Activated T-cell treated with anti-CD3 and anti-CD28 coated beads for 24 hours (primary cell): ENCODE results near the gene HBZ.
"Not testable (repeated sequence)": the region's sequence is repeated elsewhere in the genome, so short reads cannot be mapped to it uniquely, and the experiment has no call there.

ENCODE experiments used
- DNase-seq: peaks from one replicate; pipeline ENCODE4 v3.0.0-alpha.2; 2020; ENCODE audit warnings: low read depth

HBZ gene

GRCh38 chr16:164827-165538 lies 12.5 kb downstream of the HBZ start:
- no peak for DNase-seq

- no peak for DNase-seq
These were observed 13.3 kb downstream of the HBZ start, which contains the start of gene HBM for GRCh38 chr16:165539-166374. HBM (plus strand) TSS chr16:165978; CDS start chr16:165998, 20 bp downstream.

GRCh38 chr16:166375-167121 lies 14.1 kb downstream of the HBZ start:
- no peak for DNase-seq

DNA sequence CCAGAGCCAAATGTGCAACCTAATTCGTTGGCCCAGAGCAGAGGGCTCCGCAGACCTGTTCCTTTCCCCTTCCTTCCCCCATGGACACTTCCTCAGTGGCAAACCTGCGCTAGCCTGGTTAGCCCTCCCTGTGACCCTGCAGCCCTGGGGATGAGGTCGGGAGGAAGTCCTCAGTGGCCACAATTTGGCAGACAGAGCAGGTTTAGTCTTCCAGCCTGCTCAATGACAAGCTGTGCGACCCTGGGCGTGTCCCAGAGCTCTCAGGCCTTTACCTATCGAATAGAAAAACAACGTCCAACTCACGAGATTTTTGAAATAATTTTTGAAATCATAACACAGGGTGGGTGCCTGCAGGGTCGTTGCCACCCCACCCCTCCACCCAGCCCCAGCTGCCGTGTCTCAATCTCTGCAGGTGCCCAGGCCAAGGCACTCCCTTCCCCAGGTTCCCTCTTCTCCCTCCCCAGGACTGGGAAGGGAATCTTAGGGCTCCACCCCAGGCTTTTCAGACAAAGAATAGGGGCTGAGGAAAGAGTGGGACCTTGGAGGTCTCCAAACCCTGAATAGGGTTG lies 14.8 kb downstream of the HBZ start:
- no peak for DNase-seq

GRCh38 chr16:168424-168823 lies 16.0 kb downstream of the HBZ start:
- DNase-seq = no peak

DNA sequence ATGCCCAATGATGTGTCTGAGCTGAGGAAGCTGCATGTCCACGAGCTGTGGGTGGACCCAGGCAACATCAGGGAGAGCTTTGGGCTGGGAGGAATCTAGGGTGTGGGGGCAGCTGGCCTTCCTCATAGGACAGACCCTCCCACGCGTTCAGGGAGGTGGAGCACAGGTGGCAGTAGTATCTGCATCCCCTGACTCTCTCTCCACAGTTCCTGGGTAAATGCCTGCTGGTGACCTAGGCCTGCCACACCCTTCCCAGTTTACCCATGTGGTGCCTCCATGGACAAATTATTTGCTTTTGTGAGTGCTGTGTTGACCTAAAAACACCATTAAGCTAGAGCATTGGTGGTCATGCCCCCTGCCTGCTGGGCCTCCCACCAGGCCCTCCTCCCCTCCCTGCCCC lies 16.6 kb downstream of the HBZ start:
- no peak for DNase-seq

- not testable (repeated sequence) for DNase-seq
These were observed 17.7 kb downstream of the HBZ start for GRCh38 chr16:170088-170507.

DNA sequence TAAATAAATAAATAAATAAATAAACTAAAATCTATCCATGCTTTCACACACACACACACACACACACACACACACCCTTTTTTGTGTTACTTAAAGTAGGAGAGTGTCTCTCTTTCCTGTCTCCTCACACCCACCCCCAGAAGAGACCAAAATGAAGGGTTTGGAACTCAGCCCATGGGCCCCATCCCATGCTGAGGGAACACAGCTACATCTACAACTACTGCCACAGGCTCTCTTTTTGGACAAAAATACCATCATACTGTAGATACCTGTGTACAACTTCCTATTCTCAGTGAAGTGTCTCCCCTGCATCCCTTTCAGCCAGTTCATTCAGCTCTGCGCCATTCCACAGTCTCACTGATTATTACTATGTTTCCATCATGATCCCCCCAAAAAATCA lies 18.3 kb downstream of the HBZ start:
- no peak for DNase-seq

DNA sequence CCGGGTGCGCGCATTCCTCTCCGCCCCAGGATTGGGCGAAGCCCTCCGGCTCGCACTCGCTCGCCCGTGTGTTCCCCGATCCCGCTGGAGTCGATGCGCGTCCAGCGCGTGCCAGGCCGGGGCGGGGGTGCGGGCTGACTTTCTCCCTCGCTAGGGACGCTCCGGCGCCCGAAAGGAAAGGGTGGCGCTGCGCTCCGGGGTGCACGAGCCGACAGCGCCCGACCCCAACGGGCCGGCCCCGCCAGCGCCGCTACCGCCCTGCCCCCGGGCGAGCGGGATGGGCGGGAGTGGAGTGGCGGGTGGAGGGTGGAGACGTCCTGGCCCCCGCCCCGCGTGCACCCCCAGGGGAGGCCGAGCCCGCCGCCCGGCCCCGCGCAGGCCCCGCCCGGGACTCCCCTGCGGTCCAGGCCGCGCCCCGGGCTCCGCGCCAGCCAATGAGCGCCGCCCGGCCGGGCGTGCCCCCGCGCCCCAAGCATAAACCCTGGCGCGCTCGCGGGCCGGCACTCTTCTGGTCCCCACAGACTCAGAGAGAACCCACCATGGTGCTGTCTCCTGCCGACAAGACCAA lies 20.0 kb downstream of the HBZ start, which contains the start of gene HBA2:
TSS of gene HBA2 (plus strand) at position 503 of the 568 bp plus-strand sequence. CDS start at position 540, 37 bp downstream.
- DNase-seq = not testable (repeated sequence)

GRCh38 chr16:173211-173854 lies 20.9 kb downstream of the HBZ start:
- DNase-seq = not testable (repeated sequence)

- DNase-seq = not testable (repeated sequence)
These were observed 21.7 kb downstream of the HBZ start for GRCh38 chr16:173928-174769.

DNA sequence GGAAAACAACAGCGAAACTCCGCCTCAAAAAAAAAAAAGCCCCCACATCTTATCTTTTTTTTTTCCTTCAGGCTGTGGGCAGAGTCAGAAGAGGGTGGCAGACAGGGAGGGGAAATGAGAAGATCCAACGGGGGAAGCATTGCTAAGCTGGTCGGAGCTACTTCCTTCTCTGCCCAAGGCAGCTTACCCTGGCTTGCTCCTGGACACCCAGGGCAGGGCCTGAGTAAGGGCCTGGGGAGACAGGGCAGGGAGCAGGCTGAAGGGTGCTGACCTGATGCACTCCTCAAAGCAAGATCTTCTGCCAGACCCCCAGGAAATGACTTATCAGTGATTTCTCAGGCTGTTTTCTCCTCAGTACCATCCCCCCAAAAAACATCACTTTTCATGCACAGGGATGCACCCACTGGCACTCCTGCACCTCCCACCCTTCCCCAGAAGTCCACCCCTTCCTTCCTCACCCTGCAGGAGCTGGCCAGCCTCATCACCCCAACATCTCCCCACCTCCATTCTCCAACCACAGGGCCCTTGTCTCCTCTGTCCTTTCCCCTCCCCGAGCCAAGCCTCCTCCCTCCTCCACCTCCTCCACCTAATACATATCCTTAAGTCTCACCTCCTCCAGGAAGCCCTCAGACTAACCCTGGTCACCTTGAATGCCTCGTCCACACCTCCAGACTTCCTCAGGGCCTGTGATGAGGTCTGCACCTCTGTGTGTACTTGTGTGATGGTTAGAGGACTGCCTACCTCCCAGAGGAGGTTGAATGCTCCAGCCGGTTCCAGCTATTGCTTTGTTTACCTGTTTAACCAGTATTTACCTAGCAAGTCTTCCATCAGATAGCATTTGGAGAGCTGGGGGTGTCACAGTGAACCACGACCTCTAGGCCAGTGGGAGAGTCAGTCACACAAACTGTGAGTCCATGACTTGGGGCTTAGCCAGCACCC lies 22.8 kb downstream of the HBZ start:
- no peak for DNase-seq

DNA sequence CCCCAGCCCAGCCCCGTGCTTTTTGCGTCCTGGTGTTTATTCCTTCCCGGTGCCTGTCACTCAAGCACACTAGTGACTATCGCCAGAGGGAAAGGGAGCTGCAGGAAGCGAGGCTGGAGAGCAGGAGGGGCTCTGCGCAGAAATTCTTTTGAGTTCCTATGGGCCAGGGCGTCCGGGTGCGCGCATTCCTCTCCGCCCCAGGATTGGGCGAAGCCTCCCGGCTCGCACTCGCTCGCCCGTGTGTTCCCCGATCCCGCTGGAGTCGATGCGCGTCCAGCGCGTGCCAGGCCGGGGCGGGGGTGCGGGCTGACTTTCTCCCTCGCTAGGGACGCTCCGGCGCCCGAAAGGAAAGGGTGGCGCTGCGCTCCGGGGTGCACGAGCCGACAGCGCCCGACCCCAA lies 23.6 kb downstream of the HBZ start:
- DNase-seq = not testable (repeated sequence)

- not testable (repeated sequence) for DNase-seq
These were observed 24.3 kb downstream of the HBZ start, which contains the start of gene HBA1 for GRCh38 chr16:176477-177382. HBA1 (plus strand) TSS chr16:176680; CDS start chr16:176717, 37 bp downstream.

DNA sequence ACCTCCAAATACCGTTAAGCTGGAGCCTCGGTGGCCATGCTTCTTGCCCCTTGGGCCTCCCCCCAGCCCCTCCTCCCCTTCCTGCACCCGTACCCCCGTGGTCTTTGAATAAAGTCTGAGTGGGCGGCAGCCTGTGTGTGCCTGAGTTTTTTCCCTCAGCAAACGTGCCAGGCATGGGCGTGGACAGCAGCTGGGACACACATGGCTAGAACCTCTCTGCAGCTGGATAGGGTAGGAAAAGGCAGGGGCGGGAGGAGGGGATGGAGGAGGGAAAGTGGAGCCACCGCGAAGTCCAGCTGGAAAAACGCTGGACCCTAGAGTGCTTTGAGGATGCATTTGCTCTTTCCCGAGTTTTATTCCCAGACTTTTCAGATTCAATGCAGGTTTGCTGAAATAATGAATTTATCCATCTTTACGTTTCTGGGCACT lies 25.0 kb downstream of the HBZ start:
- DNase-seq = no peak

- no peak for DNase-seq
These were observed 25.7 kb downstream of the HBZ start for GRCh38 chr16:177981-178667.

GRCh38 chr16:178668-179015 lies 26.2 kb downstream of the HBZ start:
- DNase-seq = no peak
